ENCODE results near the gene CDKAL1.

DNA sequence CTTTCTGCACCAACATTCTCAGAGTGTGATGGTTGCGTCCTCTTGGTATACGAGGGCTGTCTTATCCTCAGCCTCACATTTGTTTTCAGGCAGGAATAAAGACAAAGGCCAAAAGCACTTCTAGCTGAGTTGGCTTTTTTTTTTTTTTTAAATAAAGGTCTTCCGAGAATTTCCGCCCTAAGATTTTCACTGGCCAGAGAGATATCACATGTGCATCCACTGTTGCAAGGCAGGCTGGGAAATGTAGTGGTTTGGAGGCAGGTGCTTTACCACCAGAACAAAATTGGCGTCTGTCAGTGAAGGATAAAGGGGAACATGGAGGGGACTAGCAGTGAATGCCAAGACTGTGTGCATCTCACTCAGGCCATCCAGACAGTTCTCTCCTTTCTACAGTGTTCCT lies 724.4 kb downstream of the CDKAL1 start:
- no peak for TF ChIP-seq EZH2 (IDR thresholded peaks at IDR 0.05; ENCODE audit: low read length, unreplicated experiment)
- TF ChIP-seq, protein P1, sequence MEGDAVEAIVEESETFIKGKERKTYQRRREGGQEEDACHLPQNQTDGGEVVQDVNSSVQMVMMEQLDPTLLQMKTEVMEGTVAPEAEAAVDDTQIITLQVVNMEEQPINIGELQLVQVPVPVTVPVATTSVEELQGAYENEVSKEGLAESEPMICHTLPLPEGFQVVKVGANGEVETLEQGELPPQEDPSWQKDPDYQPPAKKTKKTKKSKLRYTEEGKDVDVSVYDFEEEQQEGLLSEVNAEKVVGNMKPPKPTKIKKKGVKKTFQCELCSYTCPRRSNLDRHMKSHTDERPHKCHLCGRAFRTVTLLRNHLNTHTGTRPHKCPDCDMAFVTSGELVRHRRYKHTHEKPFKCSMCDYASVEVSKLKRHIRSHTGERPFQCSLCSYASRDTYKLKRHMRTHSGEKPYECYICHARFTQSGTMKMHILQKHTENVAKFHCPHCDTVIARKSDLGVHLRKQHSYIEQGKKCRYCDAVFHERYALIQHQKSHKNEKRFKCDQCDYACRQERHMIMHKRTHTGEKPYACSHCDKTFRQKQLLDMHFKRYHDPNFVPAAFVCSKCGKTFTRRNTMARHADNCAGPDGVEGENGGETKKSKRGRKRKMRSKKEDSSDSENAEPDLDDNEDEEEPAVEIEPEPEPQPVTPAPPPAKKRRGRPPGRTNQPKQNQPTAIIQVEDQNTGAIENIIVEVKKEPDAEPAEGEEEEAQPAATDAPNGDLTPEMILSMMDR (conservative IDR thresholded peaks at IDR 0.05; ENCODE audit: low read depth, low read length) = no peak
